Activated CD4-positive, alpha-beta T cell treated with anti-CD3 and anti-CD28 coated beads for 36 hours (primary cell): ENCODE measurements around the gene RBP4. TPM values are rescaled to one million over a fixed set of nuclear protein-coding genes. Genes with fewer than 3 reads are reported as not detected.

Experiments used
- ATAC-seq: fragments of 200-7000 bp; cut with Tn5 transposase; one replicate; pipeline ENCODE4 v1.10.0; 2021; ENCODE audit warnings: mild to moderate bottlenecking, moderate library complexity
- CTCF ChIA-PET: fragments of 350-600 bp; sonication (Branson Sonifier 250); formaldehyde crosslinking; loops from one replicate; lab custom pipeline; 2021; ENCODE audit warnings: antibody characterized with exemption; lab: Charles Lee
- POLR2A ChIA-PET: fragments of 350-600 bp; sonication (Branson Sonifier 250); formaldehyde crosslinking; loops from one replicate; lab custom pipeline; 2021; ENCODE audit warnings: antibody characterized with exemption, inconsistent platforms; lab: Charles Lee
- DNase-seq: peaks from one replicate; pipeline ENCODE4 v3.0.0-alpha.2; 2020
- H3K27ac Mint-ChIP-seq: one replicate; pipeline ENCODE4 v1.8.0; 2021; ENCODE audit warnings: mixed read lengths
- H3K27me3 Mint-ChIP-seq: one replicate; pipeline ENCODE4 v1.8.0; 2021; ENCODE audit warnings: mixed read lengths
- H3K36me3 Mint-ChIP-seq: one replicate; pipeline ENCODE4 v1.8.0; 2021; ENCODE audit warnings: low read depth, mixed read lengths
- H3K4me1 Mint-ChIP-seq: one replicate; pipeline ENCODE4 v1.8.0; 2021; ENCODE audit warnings: mixed read lengths
- H3K4me3 Mint-ChIP-seq: one replicate; pipeline ENCODE4 v1.8.0; 2021; ENCODE audit warnings: mild to moderate bottlenecking, moderate library complexity, mixed read lengths
- H3K9me3 Mint-ChIP-seq: one replicate; pipeline ENCODE4 v1.8.0; 2021; ENCODE audit warnings: low read depth, mixed read lengths
- intact Hi-C, 2 experiments: fragments of 100-400 bp; cut with DNase I in 1 of 2; cut with micrococcal nuclease in 1 of 2; formaldehyde crosslinking; loops; one replicate each; pipeline versions ENCODE4 v1.14.2 to v1.15.1; 2022 to 2024; cut with DNase I, micrococcal nuclease
- total RNA-seq, 2 experiments: library from RNA; stranded (reverse); gene quantifications; one replicate each; pipeline ENCODE4 v1.2.3, GENCODE V29; 2021

The RBP4 gene
- total RNA-seq, result not detected

GRCh38 chr10:93601146-93601773 lies at the start of gene RBP4:
Gene RBP4, minus strand, starts transcription at chr10:93601235. Its CDS starts 207 bp downstream, at chr10:93601028.
- H3K36me3 Mint-ChIP-seq, result no peaks in the 10 kb centered on the region
- DNase-seq (no peak), ATAC-seq (no peak)
- no peaks in the 10 kb centered on the region for H3K9me3 Mint-ChIP-seq
- H3K4me1 Mint-ChIP-seq, result no peaks in the 10 kb centered on the region
- no peak within 1 kb of the TSS for H3K27ac Mint-ChIP-seq
- H3K27me3 Mint-ChIP-seq, result peaks cover 42% of the 10 kb centered on the region
- no peak within 1 kb of the TSS for H3K4me3 Mint-ChIP-seq
- intact Hi-C loops, result no loop called here
- POLR2A ChIA-PET, result no interaction called here
- CTCF ChIA-PET, result no interaction called here

- no peaks in the 10 kb centered on the region for H3K9me3 Mint-ChIP-seq
- peaks cover 19% of the 10 kb centered on the region for H3K27me3 Mint-ChIP-seq
- no peak for ATAC-seq
- no peak overlapping the region for H3K4me3 Mint-ChIP-seq
- no peaks in the 10 kb centered on the region for H3K4me1 Mint-ChIP-seq
- intact Hi-C loops, result no loop called here
- no peak overlapping the region for H3K27ac Mint-ChIP-seq
- POLR2A ChIA-PET, result no interaction called here
- H3K36me3 Mint-ChIP-seq, result no peaks in the 10 kb centered on the region
- DNase-seq, result no peak
- CTCF ChIA-PET, result interaction anchor here (0.9 to 1.4 kb wide), 2 partner anchors 31 to 256 kb away, joined by 3 to 4 read pairs; no protein-coding TSS in a partner anchor
Observed at GRCh38 chr10:93639791-93640190, 38.8 kb upstream of the RBP4 start.

GRCh38 chr10:93630625-93631557 lies 29.9 kb upstream of the RBP4 start:
- Mint-ChIP-seq H3K4me1 (no peaks in the 10 kb centered on the region), H3K4me3 (no peak overlapping the region), H3K36me3 (no peaks in the 10 kb centered on the region), H3K9me3 (no peaks in the 10 kb centered on the region), H3K27ac (no peak overlapping the region), H3K27me3 (peaks cover 8% of the 10 kb centered on the region)
- POLR2A ChIA-PET, result no interaction called here
- no peak for ATAC-seq
- DNase-seq, result no peak
- CTCF ChIA-PET, result interaction anchor here (0.7 kb wide), 1 partner anchor 1939 kb away, joined by 3 read pairs; no protein-coding TSS in a partner anchor
- intact Hi-C loops, result no loop called here

- CTCF ChIA-PET, result interaction anchor here (0.7 kb wide), 1 partner anchor 13 kb away, joined by 3 read pairs; no protein-coding TSS in a partner anchor
- POLR2A ChIA-PET, result no interaction called here
Observed at GRCh38 chr10:93629647-93630305, 28.7 kb upstream of the RBP4 start.

GRCh38 chr10:93628858-93629257 lies 27.8 kb upstream of the RBP4 start:
- H3K27me3 Mint-ChIP-seq, result peaks cover 9% of the 10 kb centered on the region
- POLR2A ChIA-PET, result no interaction called here

More at GRCh38 chr10:93629647-93630305, 28.7 kb upstream of the RBP4 start:
- intact Hi-C loops, result no loop called here
- H3K4me1 Mint-ChIP-seq, result no peaks in the 10 kb centered on the region
- DNase-seq (no peak), ATAC-seq (no peak)
- no peaks in the 10 kb centered on the region for H3K36me3 Mint-ChIP-seq
- peaks cover 9% of the 10 kb centered on the region for H3K27me3 Mint-ChIP-seq
- H3K9me3 Mint-ChIP-seq, result no peaks in the 10 kb centered on the region
- H3K27ac Mint-ChIP-seq, result no peak overlapping the region
- H3K4me3 Mint-ChIP-seq, result no peak overlapping the region

GRCh38 chr10:93622942-93623341 lies 21.9 kb upstream of the RBP4 start:
- POLR2A ChIA-PET, result no interaction called here
- ATAC-seq, result no peak
- Mint-ChIP-seq H3K27ac (no peak overlapping the region), H3K36me3 (no peaks in the 10 kb centered on the region), H3K4me1 (no peaks in the 10 kb centered on the region), H3K4me3 (no peak overlapping the region), H3K9me3 (no peaks in the 10 kb centered on the region), H3K27me3 (peaks cover 3% of the 10 kb centered on the region)
- CTCF ChIA-PET, result no interaction called here
- intact Hi-C loops, result no loop called here
- DNase-seq, result no peak

More at GRCh38 chr10:93628858-93629257, 27.8 kb upstream of the RBP4 start:
- ATAC-seq (no peak), DNase-seq (no peak)
- H3K4me3 Mint-ChIP-seq, result no peak overlapping the region
- CTCF ChIA-PET, result interaction anchor here (0.6 to 1.1 kb wide), 2 partner anchors 16 to 89 kb away, joined by 3 read pairs; no protein-coding TSS in a partner anchor
- no peak overlapping the region for H3K27ac Mint-ChIP-seq
- H3K4me1 Mint-ChIP-seq, result no peaks in the 10 kb centered on the region
- H3K9me3 Mint-ChIP-seq, result no peaks in the 10 kb centered on the region
- intact Hi-C loops, result no loop called here
- H3K36me3 Mint-ChIP-seq, result no peaks in the 10 kb centered on the region

- ChIA-PET CTCF (no interaction called here), POLR2A (no interaction called here)
- Mint-ChIP-seq H3K27ac (no peak overlapping the region), H3K4me3 (no peak overlapping the region), H3K9me3 (no peaks in the 10 kb centered on the region), H3K27me3 (peaks cover 3% of the 10 kb centered on the region), H3K4me1 (no peaks in the 10 kb centered on the region), H3K36me3 (no peaks in the 10 kb centered on the region)
- DNase-seq (no peak), ATAC-seq (no peak)
- intact Hi-C loops, result no loop called here
Observed at GRCh38 chr10:93620925-93621324, 19.9 kb upstream of the RBP4 start.

- no peak for ATAC-seq
Observed at GRCh38 chr10:93615576-93616235, 14.7 kb upstream of the RBP4 start.

GRCh38 chr10:93614101-93614825 lies 13.2 kb upstream of the RBP4 start:
- no peaks in the 10 kb centered on the region for H3K36me3 Mint-ChIP-seq

More at GRCh38 chr10:93615576-93616235, 14.7 kb upstream of the RBP4 start:
- no peak overlapping the region for H3K27ac Mint-ChIP-seq
- no peaks in the 10 kb centered on the region for H3K4me1 Mint-ChIP-seq
- no peaks in the 10 kb centered on the region for H3K36me3 Mint-ChIP-seq
- H3K9me3 Mint-ChIP-seq, result no peaks in the 10 kb centered on the region
- CTCF ChIA-PET, result interaction anchor here (0.6 kb wide), 2 partner anchors 68 to 646 kb away, joined by 3 read pairs; no protein-coding TSS in a partner anchor
- no peaks in the 10 kb centered on the region for H3K27me3 Mint-ChIP-seq
- POLR2A ChIA-PET, result no interaction called here
- DNase-seq, result no peak
- intact Hi-C loops, result no loop called here
- no peak overlapping the region for H3K4me3 Mint-ChIP-seq

GRCh38 chr10:93613126-93613525 lies 12.1 kb upstream of the RBP4 start:
- intact Hi-C loops, result no loop called here
- ATAC-seq, result no peak
- H3K4me1 Mint-ChIP-seq, result no peaks in the 10 kb centered on the region
- no peak for DNase-seq
- ChIA-PET POLR2A (no interaction called here), CTCF (no interaction called here)
- H3K27ac Mint-ChIP-seq, result no peak overlapping the region
- no peaks in the 10 kb centered on the region for H3K9me3 Mint-ChIP-seq
- H3K27me3 Mint-ChIP-seq, result peaks cover 4% of the 10 kb centered on the region
- no peaks in the 10 kb centered on the region for H3K36me3 Mint-ChIP-seq
- H3K4me3 Mint-ChIP-seq, result no peak overlapping the region

More at GRCh38 chr10:93614101-93614825, 13.2 kb upstream of the RBP4 start:
- Mint-ChIP-seq H3K27me3 (no peaks in the 10 kb centered on the region), H3K4me3 (no peak overlapping the region), H3K9me3 (no peaks in the 10 kb centered on the region), H3K27ac (no peak overlapping the region), H3K4me1 (no peaks in the 10 kb centered on the region)
- intact Hi-C loops, result no loop called here
- ATAC-seq (no peak), DNase-seq (no peak)
- CTCF ChIA-PET, result no interaction called here
- POLR2A ChIA-PET, result no interaction called here
